T-helper 17 cell (primary cell): ENCODE measurements around the gene RNF145. TPM values are rescaled to one million over a fixed set of nuclear protein-coding genes. Genes with fewer than 3 reads are reported as not detected.
"Not testable (repeated sequence)": the region's sequence is repeated elsewhere in the genome, so short reads cannot be mapped to it uniquely, and the experiment has no call there.

Experiments
- ATAC-seq: fragments of 150-1000 bp; cut with Tn5 transposase; 2 replicates; pipeline ENCODE4 v1.10.0; 2021; ENCODE audit warnings: mild to moderate bottlenecking, moderate library complexity
- DNase-seq, 3 donors: peaks; one replicate each; pipeline versions ENCODE4 v3.0.0 to v3.0.0-alpha.2; 2020 to 2021
- H3K9me3 ChIP-seq: one replicate; pipeline ENCODE4 v1.7.0; 2013; ENCODE audit warnings: low read length, mild to moderate bottlenecking; ENCODE audit not compliant: control insufficient read depth, poor library complexity, severe bottlenecking
- H3K27ac Mint-ChIP-seq: one replicate; pipeline ENCODE4 v1.8.0; 2022; ENCODE audit warnings: mild to moderate bottlenecking, moderate library complexity, mixed read lengths
- H3K27me3 Mint-ChIP-seq: one replicate; pipeline ENCODE4 v1.8.0; 2022; ENCODE audit warnings: mixed read lengths
- H3K36me3 Mint-ChIP-seq: one replicate; pipeline ENCODE4 v1.8.0; 2022; ENCODE audit warnings: low read depth, mixed read lengths
- H3K4me1 Mint-ChIP-seq: one replicate; pipeline ENCODE4 v1.8.0; 2022; ENCODE audit warnings: mild to moderate bottlenecking, mixed read lengths
- H3K4me3 Mint-ChIP-seq: one replicate; pipeline ENCODE4 v1.8.0; 2022; ENCODE audit warnings: mild to moderate bottlenecking, moderate library complexity, mixed read lengths
- total RNA-seq, 4 donors: library from RNA in 2 of 4; stranded (reverse) in 2 of 4; gene quantifications; one replicate each; pipeline ENCODE4 v1.2.3 and lab custom pipeline; 2022 to 2026

The RNF145 gene
- total RNA-seq, 2 donors from 2014 or later, result 61.1 to 70.5 TPM

DNA sequence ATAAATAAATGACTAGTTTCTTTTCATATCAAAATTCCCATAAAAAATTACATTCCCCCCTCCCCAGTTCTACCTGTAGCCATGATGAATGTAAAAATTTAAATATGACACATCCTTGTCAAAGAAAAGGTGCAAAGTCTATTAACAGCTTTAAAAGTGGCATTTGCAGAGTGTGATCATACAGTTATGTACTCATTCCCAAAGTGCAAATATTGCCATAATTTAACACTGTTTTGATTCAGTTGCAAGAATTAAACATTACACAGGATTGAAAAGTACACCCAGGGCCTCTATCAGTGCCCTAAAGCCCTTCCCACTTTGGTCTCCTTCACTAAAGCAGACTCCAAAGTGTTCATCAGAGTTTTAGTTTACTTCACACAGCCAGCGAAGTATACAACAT is 51.8 kb downstream of the RNF145 start:
- no peaks in the 10 kb centered on the region for H3K27me3 Mint-ChIP-seq
- no peaks in the 10 kb centered on the region for H3K9me3 ChIP-seq
- no peak overlapping the region for H3K4me3 Mint-ChIP-seq
- H3K36me3 Mint-ChIP-seq, result peaks cover 6% of the 10 kb centered on the region
- no peak for DNase-seq
- no peak overlapping the region for H3K27ac Mint-ChIP-seq
- peaks cover 13% of the 10 kb centered on the region for H3K4me1 Mint-ChIP-seq
- no peak for ATAC-seq

DNA sequence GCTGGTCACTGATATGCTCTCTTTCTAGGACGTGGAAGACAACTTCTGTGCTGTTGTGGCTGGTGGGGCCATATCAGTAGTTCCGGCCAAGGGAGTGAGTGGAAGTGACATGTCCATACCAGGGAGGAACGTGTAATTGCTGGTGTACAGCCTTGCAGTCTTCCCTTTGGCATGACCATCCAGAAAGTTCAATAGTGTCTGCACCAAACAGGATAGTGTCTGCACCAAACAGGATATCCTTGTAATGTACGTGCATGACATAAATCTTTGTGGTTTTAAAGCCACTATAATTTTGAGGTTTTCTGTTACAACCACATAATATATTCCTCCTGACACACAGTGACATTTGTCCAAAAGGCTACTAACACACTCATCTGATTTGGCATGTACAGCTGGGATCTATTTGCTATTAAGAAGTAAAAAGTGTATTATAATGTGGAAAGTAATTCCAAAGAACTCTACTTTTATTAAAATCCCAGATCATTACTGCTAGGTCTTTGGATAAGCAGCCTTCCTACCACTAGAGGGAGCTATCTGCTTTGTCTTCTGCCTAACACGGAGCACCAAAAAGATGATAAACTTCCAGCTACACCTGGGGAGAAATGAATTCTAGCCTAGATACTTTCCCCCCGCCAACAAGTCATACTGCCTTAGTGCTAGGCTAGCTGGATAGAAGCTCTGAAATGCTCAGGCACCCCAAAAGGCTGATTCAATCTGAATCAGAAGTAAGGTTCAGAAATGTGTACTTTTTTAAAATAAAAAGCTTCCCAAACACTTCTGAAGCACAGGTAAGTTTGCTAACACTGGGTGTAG is 52.7 kb downstream of the RNF145 start:
- Mint-ChIP-seq H3K27ac (peak overlapping the region; percentile 32), H3K27me3 (no peaks in the 10 kb centered on the region), H3K4me3 (no peak overlapping the region), H3K36me3 (peaks cover 2% of the 10 kb centered on the region), H3K4me1 (peaks cover 11% of the 10 kb centered on the region)
- peak in 1 of 3 donors; percentile 15 for DNase-seq
- no peaks in the 10 kb centered on the region for H3K9me3 ChIP-seq
- peak; percentile 84 for ATAC-seq

- H3K27me3 Mint-ChIP-seq, result no peaks in the 10 kb centered on the region
- H3K27ac Mint-ChIP-seq, result peak overlapping the region; percentile 32
- DNase-seq, result no peak
- H3K4me1 Mint-ChIP-seq, result peaks cover 11% of the 10 kb centered on the region
- ATAC-seq, result peak; percentile 20
- no peak overlapping the region for H3K4me3 Mint-ChIP-seq
- H3K36me3 Mint-ChIP-seq, result peaks cover 2% of the 10 kb centered on the region
- H3K9me3 ChIP-seq, result no peaks in the 10 kb centered on the region
Measured at GRCh38 chr5:159155960-159156359, 53.4 kb downstream of the RNF145 start.

- H3K27me3 Mint-ChIP-seq, result no peaks in the 10 kb centered on the region
- H3K4me1 Mint-ChIP-seq, result peaks cover 7% of the 10 kb centered on the region
- H3K4me3 Mint-ChIP-seq, result no peak overlapping the region
- H3K36me3 Mint-ChIP-seq, result no peaks in the 10 kb centered on the region
- ATAC-seq, result no peak
- no peak for DNase-seq
- H3K27ac Mint-ChIP-seq, result no peak overlapping the region
- H3K9me3 ChIP-seq, result no peaks in the 10 kb centered on the region
Measured at GRCh38 chr5:159152876-159153275, 56.5 kb downstream of the RNF145 start.

DNA sequence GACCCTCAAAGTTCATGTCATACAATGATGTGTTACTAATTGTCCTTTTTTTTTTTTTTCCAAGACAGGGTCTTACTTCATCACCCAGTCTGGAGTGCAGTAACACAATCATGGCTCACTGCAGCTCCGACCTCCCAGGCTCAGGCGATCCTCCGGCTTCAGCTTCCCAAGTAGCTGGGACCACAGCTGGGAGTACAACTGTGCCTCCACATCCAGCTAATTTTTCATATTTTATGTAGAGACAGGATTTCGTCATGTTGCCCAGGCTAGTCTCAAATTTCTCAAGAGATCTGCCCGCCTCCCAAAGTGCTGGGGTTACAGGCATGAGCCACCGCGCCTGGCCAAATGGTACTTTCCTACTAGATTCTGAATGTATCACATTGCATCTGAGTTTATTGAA is 60.3 kb downstream of the RNF145 start:
- no peak for DNase-seq
- H3K4me1 Mint-ChIP-seq, result no peaks in the 10 kb centered on the region
- no peaks in the 10 kb centered on the region for H3K9me3 ChIP-seq
- ATAC-seq, result no peak
- no peaks in the 10 kb centered on the region for H3K36me3 Mint-ChIP-seq
- no peak overlapping the region for H3K27ac Mint-ChIP-seq
- H3K4me3 Mint-ChIP-seq, result no peak overlapping the region
- peaks cover 10% of the 10 kb centered on the region for H3K27me3 Mint-ChIP-seq

DNA sequence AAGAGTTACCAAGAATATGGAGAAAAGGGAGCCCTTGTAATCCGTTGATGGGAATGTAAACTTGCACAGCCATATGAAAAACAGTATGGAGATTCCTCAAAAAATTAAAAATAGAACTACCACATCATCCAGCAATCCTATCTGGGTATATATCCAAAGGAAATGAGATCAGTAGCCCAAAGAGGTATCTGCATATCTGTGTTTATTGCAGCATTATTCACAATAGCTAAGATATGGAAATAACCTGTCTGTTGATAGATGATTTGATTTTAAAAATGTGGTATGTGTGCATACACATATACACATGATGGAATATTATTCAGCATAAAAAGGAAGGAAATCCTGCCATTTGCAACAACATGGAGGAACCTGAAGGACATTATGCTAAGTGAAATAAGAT is 61.4 kb downstream of the RNF145 start:
- Mint-ChIP-seq H3K36me3 (no peaks in the 10 kb centered on the region), H3K27ac (no peak overlapping the region), H3K4me3 (no peak overlapping the region), H3K27me3 (peaks cover 17% of the 10 kb centered on the region), H3K4me1 (no peaks in the 10 kb centered on the region)
- no peaks in the 10 kb centered on the region for H3K9me3 ChIP-seq
- ATAC-seq (no peak), DNase-seq (no peak)

- Mint-ChIP-seq H3K36me3 (peaks cover 3% of the 10 kb centered on the region), H3K4me3 (no peak overlapping the region), H3K27ac (no peak overlapping the region), H3K4me1 (no peaks in the 10 kb centered on the region), H3K27me3 (peaks cover 28% of the 10 kb centered on the region)
- no peak for DNase-seq
- ATAC-seq, result no peak
- no peaks in the 10 kb centered on the region for H3K9me3 ChIP-seq
Measured at GRCh38 chr5:159146839-159147238, 62.5 kb downstream of the RNF145 start.

DNA sequence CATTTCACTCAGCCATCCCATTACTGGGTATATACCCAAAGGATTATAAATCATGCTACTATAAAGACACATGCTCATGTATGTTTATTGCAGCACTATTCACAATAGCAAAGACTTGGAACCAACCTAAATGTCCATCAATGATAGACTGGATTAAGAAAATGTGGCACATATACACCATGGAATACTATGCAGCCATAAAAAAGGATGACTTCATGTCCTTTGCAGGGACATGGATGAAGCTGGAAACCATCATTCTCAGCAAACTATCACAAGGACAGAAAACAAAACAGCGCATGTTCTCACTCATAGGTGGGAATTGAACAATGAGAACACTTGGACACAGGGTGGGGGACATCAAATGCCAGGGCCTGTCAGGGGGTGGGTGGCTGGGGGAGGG is 64.2 kb downstream of the RNF145 start:
- H3K27me3 Mint-ChIP-seq, result peaks cover 45% of the 10 kb centered on the region
- not testable (repeated sequence) for H3K4me1 Mint-ChIP-seq, H3K4me3 Mint-ChIP-seq, H3K9me3 ChIP-seq, H3K27ac Mint-ChIP-seq, H3K36me3 Mint-ChIP-seq, ATAC-seq, DNase-seq

DNA sequence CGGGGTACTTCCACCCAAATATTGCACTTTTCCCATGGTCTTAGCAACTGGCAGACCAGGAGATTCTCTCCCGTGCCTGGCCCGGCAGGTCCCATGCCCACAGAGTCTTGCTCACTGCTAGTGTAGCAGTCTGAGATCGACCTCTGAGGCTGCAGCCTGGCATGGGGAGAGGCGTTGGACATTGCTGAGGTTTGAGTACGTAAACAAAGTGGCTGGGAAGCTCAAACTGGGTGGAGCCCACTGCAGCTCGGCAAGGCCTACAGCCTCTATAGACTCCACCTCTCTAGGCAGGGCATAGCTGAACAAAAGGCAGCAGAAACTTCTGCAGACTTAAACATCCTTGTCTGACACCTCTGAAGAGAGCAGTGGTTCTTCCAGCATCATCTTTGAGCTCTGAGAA is 69.6 kb downstream of the RNF145 start:
- Mint-ChIP-seq H3K36me3 (peaks cover 3% of the 10 kb centered on the region), H3K27me3 (peaks cover 55% of the 10 kb centered on the region), H3K27ac (no peak overlapping the region), H3K4me1 (no peaks in the 10 kb centered on the region), H3K4me3 (no peak overlapping the region)
- ATAC-seq, result no peak
- DNase-seq, result no peak
- H3K9me3 ChIP-seq, result no peaks in the 10 kb centered on the region

- no peaks in the 10 kb centered on the region for H3K9me3 ChIP-seq
- Mint-ChIP-seq H3K4me1 (no peaks in the 10 kb centered on the region), H3K27me3 (peaks cover 32% of the 10 kb centered on the region), H3K36me3 (no peaks in the 10 kb centered on the region), H3K27ac (no peak overlapping the region), H3K4me3 (no peak overlapping the region)
- ATAC-seq (no peak), DNase-seq (no peak)
Measured at GRCh38 chr5:159135896-159136531, 73.3 kb downstream of the RNF145 start.

DNA sequence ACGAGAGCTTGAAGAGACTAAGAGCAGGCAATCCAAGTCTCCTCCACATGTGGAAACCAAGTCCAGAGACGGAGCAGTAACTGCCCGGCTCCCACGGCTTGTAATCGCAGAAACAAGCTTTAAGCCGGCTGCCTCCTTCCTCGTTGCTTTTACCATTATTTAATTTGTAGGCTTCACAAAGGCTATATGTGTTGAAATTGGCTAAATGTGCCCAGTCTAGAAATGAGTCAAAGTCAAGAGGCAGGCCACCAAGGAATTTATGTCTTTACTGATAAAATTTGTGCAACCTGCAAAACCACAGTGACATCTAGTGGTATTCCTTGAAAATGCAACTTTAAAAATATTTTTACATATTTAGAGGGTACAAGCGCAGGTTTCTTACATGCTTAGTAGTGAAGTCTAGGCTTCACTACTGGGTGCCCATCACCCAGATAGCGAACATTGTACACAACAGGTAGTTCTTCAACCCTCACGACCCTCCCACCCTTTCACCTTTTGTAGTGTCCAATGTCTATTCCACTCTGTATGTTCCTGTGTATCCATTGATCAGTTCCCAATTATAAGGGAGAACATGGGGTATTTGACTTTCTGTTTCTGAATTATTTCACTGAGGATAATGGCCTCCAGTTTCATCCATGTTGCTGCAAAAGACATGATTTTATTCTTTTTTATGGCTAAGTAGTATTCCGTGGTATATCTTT is 76.2 kb downstream of the RNF145 start:
- H3K27me3 Mint-ChIP-seq, result peaks cover 30% of the 10 kb centered on the region
- no peak overlapping the region for H3K4me3 Mint-ChIP-seq
- no peak for DNase-seq
- no peaks in the 10 kb centered on the region for H3K4me1 Mint-ChIP-seq
- no peaks in the 10 kb centered on the region for H3K9me3 ChIP-seq
- H3K27ac Mint-ChIP-seq, result no peak overlapping the region
- peaks cover 2% of the 10 kb centered on the region for H3K36me3 Mint-ChIP-seq
- ATAC-seq, result peak; percentile 42

GRCh38 chr5:159132429-159133040 is 76.8 kb downstream of the RNF145 start:
- Mint-ChIP-seq H3K27ac (no peak overlapping the region), H3K27me3 (peaks cover 28% of the 10 kb centered on the region), H3K4me1 (no peaks in the 10 kb centered on the region), H3K4me3 (no peak overlapping the region), H3K36me3 (peaks cover 2% of the 10 kb centered on the region)
- no peaks in the 10 kb centered on the region for H3K9me3 ChIP-seq
- no peak for DNase-seq
- ATAC-seq, result no peak

- H3K9me3 ChIP-seq, result no peaks in the 10 kb centered on the region
- Mint-ChIP-seq H3K27ac (no peak overlapping the region), H3K36me3 (peaks cover 3% of the 10 kb centered on the region), H3K4me1 (no peaks in the 10 kb centered on the region), H3K27me3 (peaks cover 23% of the 10 kb centered on the region), H3K4me3 (no peak overlapping the region)
- no peak for DNase-seq
- ATAC-seq, result no peak
Measured at GRCh38 chr5:159131951-159132350, 77.4 kb downstream of the RNF145 start.
